Neural cell (in vitro differentiated cells): Measurements from ENCODE around the gene TATDN2. TPM values are rescaled to one million over a fixed set of nuclear protein-coding genes. Genes with fewer than 3 reads are reported as not detected.

Experiments used
- H2AFZ ChIP-seq: fragments of 200-600, 300-800 bp; sonication (generic), shearing (Covaris generic); 2 replicates; pipeline ENCODE4 v1.6.0; 2014; ENCODE audit warnings: low read depth, mild to moderate bottlenecking, antibody characterized with exemption, low read length, moderate library complexity
- H3F3A ChIP-seq: fragments of 200-600 bp; shearing (Covaris generic); 2 replicates; pipeline ENCODE4 v1.6.1; 2016; ENCODE audit warnings: mild to moderate bottlenecking, moderate library complexity, mixed read lengths, antibody characterized with exemption, low read length; ENCODE audit not compliant: insufficient read depth, poor library complexity, severe bottlenecking
- H3K27ac ChIP-seq: fragments of 200-600, 300-800 bp; sonication (generic), shearing (Covaris generic); 2 replicates; pipeline ENCODE4 v1.5.1; 2014; ENCODE audit warnings: mild to moderate bottlenecking, low read length, moderate library complexity
- H3K27me3 ChIP-seq: fragments of 300-800, 200-600 bp; sonication (generic), shearing (Covaris generic); 2 replicates; pipeline ENCODE4 v1.6.0; 2014; ENCODE audit warnings: mild to moderate bottlenecking, low read depth, low read length, moderate library complexity; ENCODE audit not compliant: insufficient read depth
- H3K36me3 ChIP-seq: fragments of 300-800, 200-600 bp; sonication (generic), shearing (Covaris generic); 2 replicates; pipeline ENCODE4 v1.5.1; 2014; ENCODE audit warnings: mild to moderate bottlenecking, antibody characterized with exemption, low read length, moderate library complexity; ENCODE audit not compliant: insufficient read depth
- H3K4me2 ChIP-seq: fragments of 300-800, 200-600 bp; sonication (generic), shearing (Covaris generic); 2 replicates; pipeline ENCODE4 v1.6.0; 2014; ENCODE audit warnings: mild to moderate bottlenecking, low read length
- H3K4me3 ChIP-seq: fragments of 300-800, 200-600 bp; sonication (generic), shearing (Covaris generic); 2 replicates; pipeline ENCODE4 v1.5.1; 2014; ENCODE audit warnings: mild to moderate bottlenecking, low read length, moderate library complexity
- H3K79me2 ChIP-seq: fragments of 200-600 bp; shearing (Covaris generic); replicated peaks from 2 replicates; pipeline ENCODE4 v1.6.0; 2014; ENCODE audit warnings: mild to moderate bottlenecking, low read length, moderate library complexity; ENCODE audit not compliant: insufficient read depth
- H3K9ac ChIP-seq: fragments of 300-800, 200-600 bp; sonication (generic), shearing (Covaris generic); 2 replicates; pipeline ENCODE4 v1.6.1; 2016; ENCODE audit warnings: mild to moderate bottlenecking, low read length, mixed read lengths
- H3K9me2 ChIP-seq: fragments of 200-600 bp; shearing (Covaris generic); 2 replicates; pipeline ENCODE4 v1.6.1; 2016; ENCODE audit warnings: mild to moderate bottlenecking, low read length, mixed read lengths; ENCODE audit not compliant: insufficient read depth
- H3K9me3 ChIP-seq: fragments of 200-600, 300-800 bp; sonication (generic), shearing (Covaris generic); 2 replicates; pipeline ENCODE4 v1.6.1; 2016; ENCODE audit warnings: mild to moderate bottlenecking, mixed run types, low read length, moderate library complexity, mixed read lengths
- H4K20me1 ChIP-seq: fragments of 200-600 bp; shearing (Covaris generic); 2 replicates; pipeline ENCODE4 v1.6.1; 2016; ENCODE audit warnings: mild to moderate bottlenecking, mixed run types; ENCODE audit not compliant: insufficient read depth
- EP300 ChIP-seq: fragments of 450-650 bp; conservative IDR thresholded peaks from 2 replicates; pipeline ENCODE4 v1.6.1; 2014; ENCODE audit warnings: antibody characterized with exemption, mild to moderate bottlenecking, moderate library complexity; ENCODE audit not compliant: poor library complexity, severe bottlenecking
- EZH2 ChIP-seq: fragments of 200-600, 300-800 bp; shearing (Covaris generic), sonication (generic); IDR thresholded peaks from 2 replicates; pipeline ENCODE4 v1.6.1; 2014; ENCODE audit warnings: antibody characterized with exemption, low read length, borderline replicate concordance, mild to moderate bottlenecking; ENCODE audit not compliant: insufficient read depth, poor library complexity, severe bottlenecking
- MXI1 ChIP-seq: fragments of 450-650 bp; conservative IDR thresholded peaks from 2 replicates; pipeline ENCODE4 v1.6.1; 2014; ENCODE audit warnings: antibody characterized with exemption, mild to moderate bottlenecking; ENCODE audit not compliant: poor library complexity, severe bottlenecking
- POLR2AphosphoS5 ChIP-seq: IDR thresholded peaks from 2 replicates; pipeline ENCODE4 v1.6.1; 2012
- RAD21 ChIP-seq: fragments of 450-650 bp; conservative IDR thresholded peaks from 2 replicates; pipeline ENCODE4 v1.6.1; 2014; ENCODE audit warnings: antibody characterized with exemption, mild to moderate bottlenecking, moderate library complexity
- SMC3 ChIP-seq: fragments of 450-650 bp; conservative IDR thresholded peaks from 2 replicates; pipeline ENCODE4 v1.6.1; 2014; ENCODE audit warnings: antibody characterized with exemption, mild to moderate bottlenecking, moderate library complexity; ENCODE audit not compliant: poor library complexity
- TAF1 ChIP-seq: IDR thresholded peaks from 2 replicates; pipeline ENCODE4 v1.6.1; 2012; ENCODE audit warnings: low read depth
- polyA plus RNA-seq: library from polyadenylated mRNA; depleted of rRNA; stranded (reverse); fragments of >200 nt; gene quantifications from 2 replicates; pipeline ENCODE4 v1.2.3, GENCODE V29; 2014
- TF ChIP-seq, protein P1 (sequence below): fragments of 450-650 bp; IDR thresholded peaks from 2 replicates; pipeline ENCODE4 v1.5.1; 2014; ENCODE audit warnings: antibody characterized with exemption, mild to moderate bottlenecking, moderate library complexity; ENCODE audit not compliant: poor library complexity, severe bottlenecking
- TF ChIP-seq, protein P2 (sequence below): IDR thresholded peaks from 2 replicates; pipeline ENCODE4 v1.6.1; 2012; ENCODE audit warnings: borderline replicate concordance

Gene TATDN2
- polyA plus RNA-seq, 1 donor from 2014 or later, result 22.1 TPM

DNA sequence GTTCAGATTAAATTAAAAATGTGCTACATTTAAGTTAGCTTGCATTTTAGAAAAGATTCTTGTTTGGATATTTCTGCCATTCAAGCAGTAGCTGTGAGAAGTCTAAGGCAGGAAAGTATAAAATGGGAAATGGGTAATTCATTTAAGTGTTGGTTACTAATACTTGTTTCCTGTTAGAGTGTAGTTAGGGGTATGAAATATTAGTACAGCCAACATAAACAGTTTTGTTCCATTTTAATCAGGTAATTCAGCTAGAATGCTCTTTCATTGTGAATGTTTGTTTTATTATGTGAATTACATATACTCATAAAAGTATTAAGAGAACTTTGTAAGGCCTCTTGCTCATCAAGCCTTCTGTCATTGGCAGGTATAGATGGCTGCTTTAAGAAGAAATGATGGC is 19.9 kb downstream of the TATDN2 start:
- no peaks in the 10 kb centered on the region for H3K79me2 ChIP-seq
- no peaks in the 10 kb centered on the region for H3F3A ChIP-seq
- H3K27ac ChIP-seq, result no peak overlapping the region
- no peak overlapping the region for H3K4me3 ChIP-seq
- H3K9me2 ChIP-seq, result no peaks in the 10 kb centered on the region
- H3K9ac ChIP-seq, result no peak overlapping the region
- no peaks in the 10 kb centered on the region for H3K9me3 ChIP-seq
- H2AFZ ChIP-seq, result no peak overlapping the region
- H3K27me3 ChIP-seq, result no peaks in the 10 kb centered on the region
- no peaks in the 10 kb centered on the region for H3K36me3 ChIP-seq
- H4K20me1 ChIP-seq, result no peaks in the 10 kb centered on the region
- H3K4me2 ChIP-seq, result no peak overlapping the region
- TF ChIP-seq TAF1 (no peak), POLR2AphosphoS5 (no peak), EP300 (no peak), RAD21 (no peak), SMC3 (no peak), MXI1 (no peak), EZH2 (no peak)
- TF ChIP-seq, protein P1, sequence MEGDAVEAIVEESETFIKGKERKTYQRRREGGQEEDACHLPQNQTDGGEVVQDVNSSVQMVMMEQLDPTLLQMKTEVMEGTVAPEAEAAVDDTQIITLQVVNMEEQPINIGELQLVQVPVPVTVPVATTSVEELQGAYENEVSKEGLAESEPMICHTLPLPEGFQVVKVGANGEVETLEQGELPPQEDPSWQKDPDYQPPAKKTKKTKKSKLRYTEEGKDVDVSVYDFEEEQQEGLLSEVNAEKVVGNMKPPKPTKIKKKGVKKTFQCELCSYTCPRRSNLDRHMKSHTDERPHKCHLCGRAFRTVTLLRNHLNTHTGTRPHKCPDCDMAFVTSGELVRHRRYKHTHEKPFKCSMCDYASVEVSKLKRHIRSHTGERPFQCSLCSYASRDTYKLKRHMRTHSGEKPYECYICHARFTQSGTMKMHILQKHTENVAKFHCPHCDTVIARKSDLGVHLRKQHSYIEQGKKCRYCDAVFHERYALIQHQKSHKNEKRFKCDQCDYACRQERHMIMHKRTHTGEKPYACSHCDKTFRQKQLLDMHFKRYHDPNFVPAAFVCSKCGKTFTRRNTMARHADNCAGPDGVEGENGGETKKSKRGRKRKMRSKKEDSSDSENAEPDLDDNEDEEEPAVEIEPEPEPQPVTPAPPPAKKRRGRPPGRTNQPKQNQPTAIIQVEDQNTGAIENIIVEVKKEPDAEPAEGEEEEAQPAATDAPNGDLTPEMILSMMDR, result no peak
- TF ChIP-seq, protein P2, sequence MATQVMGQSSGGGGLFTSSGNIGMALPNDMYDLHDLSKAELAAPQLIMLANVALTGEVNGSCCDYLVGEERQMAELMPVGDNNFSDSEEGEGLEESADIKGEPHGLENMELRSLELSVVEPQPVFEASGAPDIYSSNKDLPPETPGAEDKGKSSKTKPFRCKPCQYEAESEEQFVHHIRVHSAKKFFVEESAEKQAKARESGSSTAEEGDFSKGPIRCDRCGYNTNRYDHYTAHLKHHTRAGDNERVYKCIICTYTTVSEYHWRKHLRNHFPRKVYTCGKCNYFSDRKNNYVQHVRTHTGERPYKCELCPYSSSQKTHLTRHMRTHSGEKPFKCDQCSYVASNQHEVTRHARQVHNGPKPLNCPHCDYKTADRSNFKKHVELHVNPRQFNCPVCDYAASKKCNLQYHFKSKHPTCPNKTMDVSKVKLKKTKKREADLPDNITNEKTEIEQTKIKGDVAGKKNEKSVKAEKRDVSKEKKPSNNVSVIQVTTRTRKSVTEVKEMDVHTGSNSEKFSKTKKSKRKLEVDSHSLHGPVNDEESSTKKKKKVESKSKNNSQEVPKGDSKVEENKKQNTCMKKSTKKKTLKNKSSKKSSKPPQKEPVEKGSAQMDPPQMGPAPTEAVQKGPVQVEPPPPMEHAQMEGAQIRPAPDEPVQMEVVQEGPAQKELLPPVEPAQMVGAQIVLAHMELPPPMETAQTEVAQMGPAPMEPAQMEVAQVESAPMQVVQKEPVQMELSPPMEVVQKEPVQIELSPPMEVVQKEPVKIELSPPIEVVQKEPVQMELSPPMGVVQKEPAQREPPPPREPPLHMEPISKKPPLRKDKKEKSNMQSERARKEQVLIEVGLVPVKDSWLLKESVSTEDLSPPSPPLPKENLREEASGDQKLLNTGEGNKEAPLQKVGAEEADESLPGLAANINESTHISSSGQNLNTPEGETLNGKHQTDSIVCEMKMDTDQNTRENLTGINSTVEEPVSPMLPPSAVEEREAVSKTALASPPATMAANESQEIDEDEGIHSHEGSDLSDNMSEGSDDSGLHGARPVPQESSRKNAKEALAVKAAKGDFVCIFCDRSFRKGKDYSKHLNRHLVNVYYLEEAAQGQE, result no peak

DNA sequence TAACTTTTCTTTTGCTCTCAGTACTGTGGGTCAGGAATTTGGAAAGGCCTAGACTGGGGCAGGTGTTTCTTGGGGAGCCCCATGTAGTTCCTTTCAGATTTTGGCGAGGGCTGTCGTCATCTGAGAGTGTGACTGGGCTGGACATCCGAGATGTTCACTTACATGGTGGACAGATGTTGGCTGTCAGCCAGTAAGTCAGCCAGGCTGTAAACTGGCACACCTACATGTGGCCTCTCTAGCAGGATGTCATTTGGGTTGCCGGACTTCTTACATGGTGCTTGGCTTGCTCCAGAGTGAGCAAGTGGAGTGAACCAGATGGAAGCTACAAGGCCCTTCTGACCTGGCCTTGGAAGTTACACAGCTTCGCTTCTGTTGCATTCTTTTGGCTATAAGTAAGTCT is 20.7 kb downstream of the TATDN2 start:
- no peaks in the 10 kb centered on the region for H3K9me3 ChIP-seq
- H3K9me2 ChIP-seq, result no peaks in the 10 kb centered on the region
- no peak overlapping the region for H3K4me3 ChIP-seq
- no peak overlapping the region for H3K4me2 ChIP-seq
- H4K20me1 ChIP-seq, result no peaks in the 10 kb centered on the region
- H3F3A ChIP-seq, result no peaks in the 10 kb centered on the region
- TF ChIP-seq, protein P1, result no peak
- TF ChIP-seq EZH2 (no peak), SMC3 (no peak), RAD21 (no peak)
- TF ChIP-seq, protein P2, result no peak
- no peaks in the 10 kb centered on the region for H3K27me3 ChIP-seq
- no peak overlapping the region for H3K27ac ChIP-seq
- no peak overlapping the region for H2AFZ ChIP-seq
- no peak overlapping the region for H3K9ac ChIP-seq
- no peaks in the 10 kb centered on the region for H3K79me2 ChIP-seq
- no peaks in the 10 kb centered on the region for H3K36me3 ChIP-seq
